Kidney (tissue), 14 donors: ENCODE results near the gene ARHGAP11A. TPM values are rescaled to one million over a fixed set of nuclear protein-coding genes. Genes with fewer than 3 reads are reported as not detected.

Experiments used
- DNase-seq, 5 donors: peaks; one replicate each; pipeline ENCODE4 v3.0.0-alpha.2; 2013 to 2020
- FAIRE-seq: peaks from 2 replicates; lab custom pipeline; 2012; peaks lifted over from hg19 to GRCh38; lab: Jason Lieb, UNC
- H3K27ac ChIP-seq, 2 donors: one replicate each; pipeline ENCODE4 v1.7.0; 2013; ENCODE audit warnings: low read depth in 2 of 2, low read length in 2 of 2, inconsistent platforms in 1 of 2
- H3K27me3 ChIP-seq: one replicate; pipeline ENCODE4 v1.7.1; 2013; ENCODE audit warnings: low read length, inconsistent platforms; ENCODE audit not compliant: control insufficient read depth, insufficient read depth
- H3K36me3 ChIP-seq, 3 donors: one replicate each; pipeline versions ENCODE4 v1.7.0 to v1.7.1; 2013; ENCODE audit warnings: low read length in 3 of 3, control low read depth in 1 of 3, inconsistent platforms in 1 of 3; ENCODE audit not compliant: insufficient read depth in 3 of 3, control insufficient read depth in 2 of 3
- H3K4me1 ChIP-seq, 3 donors: one replicate each; pipeline versions ENCODE4 v1.7.0 to v1.7.1; 2013; ENCODE audit warnings: low read length in 3 of 3, inconsistent platforms in 1 of 3, low read depth in 1 of 3; ENCODE audit not compliant: control insufficient read depth in 2 of 3, insufficient read depth in 2 of 3
- H3K4me3 ChIP-seq, 3 donors: one replicate each; pipeline versions ENCODE4 v1.7.0 to v1.8.1; 2013; ENCODE audit warnings: low read length in 3 of 3, control low read depth in 1 of 3, inconsistent platforms in 1 of 3
- H3K9ac ChIP-seq, 3 donors: one replicate each; pipeline versions ENCODE4 v1.7.0 to v1.7.1; 2013; ENCODE audit warnings: low read length in 3 of 3, control low read depth in 1 of 3, inconsistent platforms in 1 of 3
- H3K9me3 ChIP-seq, 3 donors: one replicate each; pipeline versions ENCODE4 v1.7.0 to v1.7.1; 2013; ENCODE audit warnings: low read length in 3 of 3, control low read depth in 1 of 3, inconsistent platforms in 1 of 3; ENCODE audit not compliant: control insufficient read depth in 2 of 3, insufficient read depth in 1 of 3
- CTCF ChIP-seq: IDR thresholded peaks from 3 replicates; pipeline ENCODE4 v1.5.1; 2012; ENCODE audit warnings: mild to moderate bottlenecking, moderate library complexity, borderline replicate concordance; ENCODE audit not compliant: insufficient read depth; ENCODE audit errors: extremely low read depth
- intact Hi-C: fragments of 100-400 bp; cut with DNase I; formaldehyde crosslinking; loops from one replicate; pipeline ENCODE4 v1.11.1; 2022
- polyA plus RNA-seq: library from polyadenylated mRNA; stranded (reverse); fragments of 350-450 nt; fragmentation: Illumina TruSeq; extraction: RNeasy Lipid Tissue Mini Kit (QIAGEN cat#74804); gene quantifications from one replicate; pipeline ENCODE4 v1.2.3, GENCODE V29; 2014; ENCODE audit warnings: low read depth, low replicate concordance; ENCODE audit not compliant: insufficient read depth
- total RNA-seq: library from RNA; stranded (reverse); fragmentation: NEBNext Ultra II Directional; extraction: Animal tissue kit (Norgen Biotek cat#: 25700); gene quantifications from one replicate; pipeline ENCODE4 v1.2.1, GENCODE V29; 2021
- donor health status: control.
- donor health status: control.
- donor health status: control.
- donor health status: control.
- donor health status: control.
- donor health status: DM: yes; HTN: yes; CAD: no.
- donor health status: Normal renal cell carcinoma (clear cell type).

The ARHGAP11A gene
- total and polyA plus RNA-seq, 2 donors from 2014 or later = 0.73 to 4.6 TPM

- Histone ChIP-seq H3K27ac (no peak overlapping the region), H3K4me3 (no peak overlapping the region), H3K9ac (no peak overlapping the region), H3K36me3 (no peaks in the 10 kb centered on the region), H3K9me3 (no peaks in the 10 kb centered on the region), H3K4me1 (peaks cover 0 to 2% (median 0%) of the 10 kb centered on the region in 3 donors), H3K27me3 (no peaks in the 10 kb centered on the region)
- TF ChIP-seq CTCF = no peak
- DNase-seq (no peak), FAIRE-seq (no peak)
- intact Hi-C loops = loop anchor here (10.0 kb wide), 1 partner anchor 315 kb away; no protein-coding TSS in a partner anchor
These were observed 54.8 kb downstream of the ARHGAP11A start for GRCh38 chr15:32669896-32670611.

GRCh38 chr15:32670623-32671022, 55.3 kb downstream of the ARHGAP11A start:
- TF ChIP-seq CTCF = no peak
- no peak for DNase-seq
- Histone ChIP-seq H3K9ac (no peak overlapping the region), H3K4me1 (peaks cover 0 to 2% (median 0%) of the 10 kb centered on the region in 3 donors), H3K27ac (no peak overlapping the region), H3K9me3 (no peaks in the 10 kb centered on the region), H3K27me3 (no peaks in the 10 kb centered on the region), H3K4me3 (no peak overlapping the region), H3K36me3 (no peaks in the 10 kb centered on the region)
- intact Hi-C loops = no loop called here
- no peak for FAIRE-seq

GRCh38 chr15:32671339-32672325, 56.3 kb downstream of the ARHGAP11A start:
- H3K4me1 ChIP-seq = peaks cover 0 to 2% (median 0%) of the 10 kb centered on the region in 3 donors
- TF ChIP-seq CTCF = no peak
- intact Hi-C loops = no loop called here
- no peaks in the 10 kb centered on the region for H3K9me3 ChIP-seq
- H3K36me3 ChIP-seq = no peaks in the 10 kb centered on the region
- no peak overlapping the region for H3K27ac ChIP-seq
- H3K27me3 ChIP-seq = no peaks in the 10 kb centered on the region
- no peak overlapping the region for H3K4me3 ChIP-seq
- H3K9ac ChIP-seq = no peak overlapping the region
- DNase-seq (no peak), FAIRE-seq (no peak)
